ENCODE data around the gene ZNF182.

DNA sequence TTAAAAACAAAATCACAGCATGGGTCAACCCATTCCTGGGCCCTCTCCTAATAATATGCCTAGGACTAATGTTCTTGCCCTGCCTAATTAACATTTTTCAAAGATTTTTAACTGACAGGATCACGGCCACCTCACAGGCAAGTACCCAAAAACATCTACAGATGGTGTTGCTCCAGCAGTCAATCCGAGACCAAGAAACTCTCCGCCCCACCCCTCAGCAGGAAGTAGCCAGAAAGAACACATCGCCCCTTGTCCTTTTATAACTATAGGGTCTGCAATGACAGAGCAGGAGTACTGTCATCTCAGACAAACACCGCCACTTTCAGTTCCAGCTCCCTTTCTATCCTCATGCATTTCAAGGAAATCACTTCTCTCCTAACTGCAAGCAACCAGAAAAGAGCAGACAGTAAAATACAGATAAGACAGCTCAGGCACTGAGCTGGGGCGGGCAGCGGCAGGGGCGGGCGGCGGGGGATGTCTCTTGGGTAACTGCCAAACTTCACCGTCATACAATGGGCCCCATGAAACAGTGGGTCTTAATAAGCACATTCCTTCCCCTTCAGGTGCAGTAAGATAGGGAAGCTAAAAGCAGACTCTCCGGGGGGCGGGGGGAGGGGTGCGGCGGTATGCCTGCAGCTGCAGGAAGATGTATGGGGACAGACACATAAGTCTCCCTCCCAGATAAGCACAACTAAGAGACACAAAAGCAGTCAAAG, 67.4 kb downstream of the ZNF182 start:
- TF ChIP-seq, protein P1, sequence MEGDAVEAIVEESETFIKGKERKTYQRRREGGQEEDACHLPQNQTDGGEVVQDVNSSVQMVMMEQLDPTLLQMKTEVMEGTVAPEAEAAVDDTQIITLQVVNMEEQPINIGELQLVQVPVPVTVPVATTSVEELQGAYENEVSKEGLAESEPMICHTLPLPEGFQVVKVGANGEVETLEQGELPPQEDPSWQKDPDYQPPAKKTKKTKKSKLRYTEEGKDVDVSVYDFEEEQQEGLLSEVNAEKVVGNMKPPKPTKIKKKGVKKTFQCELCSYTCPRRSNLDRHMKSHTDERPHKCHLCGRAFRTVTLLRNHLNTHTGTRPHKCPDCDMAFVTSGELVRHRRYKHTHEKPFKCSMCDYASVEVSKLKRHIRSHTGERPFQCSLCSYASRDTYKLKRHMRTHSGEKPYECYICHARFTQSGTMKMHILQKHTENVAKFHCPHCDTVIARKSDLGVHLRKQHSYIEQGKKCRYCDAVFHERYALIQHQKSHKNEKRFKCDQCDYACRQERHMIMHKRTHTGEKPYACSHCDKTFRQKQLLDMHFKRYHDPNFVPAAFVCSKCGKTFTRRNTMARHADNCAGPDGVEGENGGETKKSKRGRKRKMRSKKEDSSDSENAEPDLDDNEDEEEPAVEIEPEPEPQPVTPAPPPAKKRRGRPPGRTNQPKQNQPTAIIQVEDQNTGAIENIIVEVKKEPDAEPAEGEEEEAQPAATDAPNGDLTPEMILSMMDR (IDR thresholded peaks at IDR 0.05): no peak
- TF ChIP-seq POLR2A (IDR thresholded peaks at IDR 0.05) (no peak), EP300 (IDR thresholded peaks at IDR 0.05; ENCODE audit: low read depth) (no peak), POLR2AphosphoS5 (IDR thresholded peaks at IDR 0.05) (no peak)

Data from transverse colon (tissue), 4 donors.